Occipital lobe (tissue), 2 donors: ENCODE results near the gene GOLT1B. TPM values are rescaled to one million over a fixed set of nuclear protein-coding genes. Genes with fewer than 3 reads are reported as not detected.
"Not testable (repeated sequence)": the region's sequence is repeated elsewhere in the genome, so short reads cannot be mapped to it uniquely, and the experiment has no call there.

Experiments used
- DNase-seq: peaks from one replicate; lab custom pipeline; 2025; lab: John Stamatoyannopoulos, UW
- total RNA-seq: library from RNA; depleted of rRNA; stranded (reverse); fragments of >200 nt; gene quantifications from one replicate; pipeline ENCODE4 v1.2.3, GENCODE V29; 2014

Gene GOLT1B, protein sequence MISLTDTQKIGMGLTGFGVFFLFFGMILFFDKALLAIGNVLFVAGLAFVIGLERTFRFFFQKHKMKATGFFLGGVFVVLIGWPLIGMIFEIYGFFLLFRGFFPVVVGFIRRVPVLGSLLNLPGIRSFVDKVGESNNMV
- 48.7 TPM for total RNA-seq

DNA sequence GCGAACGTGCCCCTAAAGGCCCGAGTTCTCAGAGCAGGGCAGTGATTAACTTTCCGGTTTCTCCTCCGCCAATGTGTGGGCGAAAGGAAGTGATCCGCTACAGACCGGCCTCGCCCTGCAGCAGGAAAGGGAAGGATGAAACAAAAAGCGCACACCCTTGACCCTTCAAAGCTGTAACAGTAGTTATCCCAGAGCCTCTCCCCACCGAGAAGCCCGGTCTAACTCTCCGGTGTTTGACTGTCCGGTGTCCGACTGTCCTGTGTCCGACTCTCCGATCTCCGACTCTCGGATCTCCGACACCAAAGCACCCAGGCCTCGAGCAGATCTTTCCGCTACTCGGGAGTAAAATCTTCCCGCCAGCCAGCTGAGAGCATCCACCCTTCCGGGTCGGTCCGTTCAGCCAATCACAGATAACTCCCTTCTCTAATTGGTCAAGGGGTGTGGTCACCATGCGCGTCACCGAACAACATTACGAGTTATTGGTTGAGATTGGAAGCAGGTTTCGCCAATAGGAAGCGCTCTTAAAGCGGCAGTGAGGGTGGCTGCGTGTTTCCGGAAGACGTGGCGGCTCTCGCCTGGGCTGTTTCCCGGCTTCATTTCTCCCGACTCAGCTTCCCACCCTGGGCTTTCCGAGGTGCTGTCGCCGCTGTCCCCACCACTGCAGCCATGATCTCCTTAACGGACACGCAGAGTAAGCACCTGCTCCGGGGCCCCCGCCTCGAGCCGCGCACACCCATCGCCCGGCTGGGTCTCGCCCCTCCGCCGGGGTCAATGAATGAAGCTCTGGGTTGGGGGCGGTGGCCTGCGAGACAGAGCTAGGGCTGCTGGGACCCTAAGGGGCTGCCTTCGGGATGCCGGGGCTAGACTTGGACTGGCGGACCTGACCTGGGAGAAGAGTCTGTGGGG, at the start of gene GOLT1B, which contains the start of gene RECQL:
Gene GOLT1B (plus strand): TSS at position 532 of the 906 bp plus-strand sequence. CDS start 135 bp downstream, at position 667.
Gene RECQL (minus strand): TSS at position 378 of the 906 bp plus-strand sequence. CDS start 2,065 bp downstream, outside the sequence.
- peak; percentile 93 for DNase-seq

DNA sequence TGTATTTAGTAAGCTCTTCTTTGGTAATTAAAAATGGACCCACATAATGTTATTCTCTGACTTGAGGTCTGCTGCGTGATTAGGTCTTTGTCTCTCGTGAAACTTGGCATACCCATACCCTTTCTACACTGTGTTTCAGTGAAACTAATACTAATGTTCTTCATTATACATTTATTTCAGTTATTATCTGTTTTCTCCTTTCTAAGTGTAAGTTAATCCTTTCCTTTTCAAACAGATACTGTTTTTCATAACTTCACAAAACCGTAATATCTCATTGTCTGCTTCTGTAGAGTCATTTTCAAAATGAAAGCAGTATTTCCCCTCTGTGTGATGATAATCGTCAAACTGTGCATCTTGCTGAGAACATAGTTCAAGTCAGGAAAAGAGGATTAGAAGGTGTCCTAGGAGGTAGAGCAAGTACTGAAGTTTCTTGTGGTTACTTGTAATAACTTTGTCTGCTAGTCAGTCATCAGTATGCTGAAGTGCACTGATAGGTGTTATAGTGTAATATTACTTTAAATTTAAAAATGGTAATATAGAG, 48.2 kb upstream of the GOLT1B start:
- DNase-seq = no peak

DNA sequence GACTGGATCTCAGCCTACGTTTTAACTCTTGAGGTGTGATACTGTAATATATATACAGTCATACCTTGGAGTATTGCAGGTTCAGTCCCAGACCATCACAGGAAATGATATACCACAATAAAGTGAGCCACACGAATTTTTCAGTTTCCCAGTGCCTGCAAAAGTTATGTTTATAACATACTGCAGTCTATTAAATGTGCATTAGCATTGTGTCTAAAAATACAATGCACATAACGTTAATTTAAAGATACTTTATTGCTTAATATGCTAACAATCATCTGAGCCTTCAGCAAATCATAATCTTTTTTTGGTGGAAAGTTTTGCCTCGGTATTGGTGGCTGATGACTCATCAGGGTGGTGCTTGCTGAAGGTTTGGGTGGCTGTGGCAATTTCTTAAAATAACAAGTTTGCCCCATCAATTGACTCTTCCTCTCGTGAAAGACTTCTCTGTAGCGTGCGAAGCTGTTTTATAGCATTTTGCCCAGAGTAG, 45.3 kb upstream of the GOLT1B start:
- no peak for DNase-seq

DNA sequence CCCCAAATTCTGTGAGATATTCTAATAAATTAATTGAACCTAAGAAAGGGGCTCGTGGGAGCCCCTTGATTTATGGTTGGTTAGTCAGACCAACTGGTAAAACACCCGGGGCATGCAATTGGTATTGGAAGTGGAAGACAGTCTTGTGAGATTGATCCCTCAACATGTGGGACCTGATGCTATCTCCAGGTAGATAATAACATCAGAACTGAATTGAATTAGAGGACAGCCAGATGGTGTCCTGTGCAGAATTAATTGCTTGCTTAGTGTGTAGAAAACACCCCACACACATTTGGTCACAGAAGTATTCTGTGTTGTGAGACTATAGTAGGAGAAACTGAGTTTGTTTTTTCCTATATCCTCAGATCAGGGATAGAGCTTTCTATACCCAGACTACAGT, 42.1 kb upstream of the GOLT1B start:
- DNase-seq = no peak

DNA sequence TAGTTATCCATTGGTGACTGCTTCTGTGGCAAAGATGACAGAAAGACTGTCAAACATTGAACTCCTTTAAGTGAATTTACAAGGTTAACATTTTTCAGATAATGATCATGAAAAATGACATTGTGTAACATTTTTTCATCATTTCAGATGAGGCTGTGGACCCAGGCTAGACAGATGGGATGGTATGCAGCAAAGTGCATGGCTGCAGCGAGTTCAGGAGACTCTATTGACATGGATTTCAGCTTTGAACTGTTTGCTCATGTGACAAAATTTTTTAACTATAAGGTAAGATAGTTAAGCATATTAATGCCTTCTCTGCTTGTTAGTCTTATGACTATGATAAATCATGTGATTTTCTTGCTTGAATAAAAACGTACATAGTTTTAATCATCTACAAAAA, 34.3 kb upstream of the GOLT1B start:
- DNase-seq = not testable (repeated sequence)

DNA sequence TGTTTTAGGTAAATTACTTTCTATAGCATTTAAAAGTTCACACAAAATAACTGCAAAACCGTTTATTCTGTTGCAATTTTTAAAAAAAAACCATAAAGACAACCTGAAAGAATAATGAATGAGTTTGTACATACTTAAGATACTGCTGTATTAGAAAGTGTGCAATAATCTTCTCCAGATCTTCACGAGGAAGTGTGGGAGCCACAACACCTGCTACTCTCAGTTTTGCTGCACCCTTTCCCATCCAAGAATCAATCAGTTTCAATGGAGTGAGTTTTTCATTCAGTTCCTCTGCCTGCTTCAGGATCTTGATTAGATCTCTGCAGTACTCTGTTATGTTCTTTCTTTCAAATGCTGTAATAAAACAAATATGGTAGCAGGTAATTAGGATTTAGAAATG, 30.3 kb upstream of the GOLT1B start:
- DNase-seq = no peak

DNA sequence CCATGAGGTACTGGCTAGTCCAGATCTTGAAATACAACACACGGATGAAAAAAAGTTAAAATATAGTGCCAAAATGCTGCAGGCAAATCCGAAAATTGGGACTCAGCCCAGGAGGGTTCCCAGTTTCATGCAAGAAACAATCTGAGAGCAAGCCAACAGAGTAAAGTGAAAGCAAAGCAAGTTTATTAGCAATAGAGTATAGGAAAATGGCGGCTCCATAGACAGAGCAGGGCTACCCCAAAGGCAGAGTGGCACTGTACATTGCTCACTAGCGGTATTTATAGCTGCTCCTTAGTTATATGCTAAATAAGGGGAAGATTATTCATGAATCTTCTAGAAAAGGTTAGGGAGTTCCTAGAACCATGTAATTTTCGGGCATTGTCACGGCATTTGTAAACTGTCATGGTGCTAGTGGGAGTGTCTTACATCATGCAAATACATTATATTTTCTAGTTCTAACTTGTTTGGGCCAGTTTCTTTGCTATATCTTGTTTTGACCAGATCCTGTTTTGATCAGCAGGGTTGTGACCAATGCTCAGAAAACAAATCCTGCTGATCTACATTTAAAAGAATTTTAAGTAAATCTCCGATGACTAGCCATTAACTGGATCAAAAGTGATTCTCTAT, 29.3 kb upstream of the GOLT1B start:
- DNase-seq = peak; percentile 0

DNA sequence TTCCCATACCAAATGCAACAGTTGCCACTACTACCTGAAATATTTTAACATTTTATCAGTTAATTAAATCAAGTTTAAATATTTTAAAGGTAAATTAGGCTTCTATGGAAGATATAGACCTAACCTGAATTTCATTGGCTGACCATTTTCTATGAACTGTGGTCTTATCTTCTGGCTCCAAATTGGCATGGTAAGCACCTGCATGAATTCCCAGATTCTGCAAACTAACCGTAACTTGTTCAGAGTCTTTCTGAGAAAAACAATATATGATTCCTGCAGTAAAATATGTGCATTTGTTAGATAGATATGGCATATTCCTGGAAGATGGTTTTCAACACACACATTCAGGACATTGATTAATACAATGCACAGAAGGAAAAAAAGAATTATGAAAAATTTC, 26.0 kb upstream of the GOLT1B start:
- DNase-seq = no peak

DNA sequence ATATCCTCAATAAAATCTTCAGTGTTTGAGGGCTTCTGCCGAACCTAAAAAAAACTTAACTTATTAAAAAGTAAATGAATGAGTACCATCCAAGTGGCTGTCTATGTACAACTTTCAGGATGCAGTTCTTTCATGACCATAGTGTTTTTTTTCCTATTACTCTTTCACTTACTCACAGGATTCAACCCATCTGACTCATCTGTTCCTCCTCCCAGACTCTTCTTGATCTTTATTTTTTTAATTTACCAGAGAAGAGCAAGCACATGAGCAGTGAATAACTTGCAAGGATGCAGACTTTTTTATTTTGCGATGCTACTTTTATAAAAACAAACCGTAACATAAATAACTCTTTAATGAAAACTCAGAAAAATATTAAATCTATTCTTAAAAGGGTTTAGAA, 24.6 kb upstream of the GOLT1B start:
- DNase-seq = no peak

DNA sequence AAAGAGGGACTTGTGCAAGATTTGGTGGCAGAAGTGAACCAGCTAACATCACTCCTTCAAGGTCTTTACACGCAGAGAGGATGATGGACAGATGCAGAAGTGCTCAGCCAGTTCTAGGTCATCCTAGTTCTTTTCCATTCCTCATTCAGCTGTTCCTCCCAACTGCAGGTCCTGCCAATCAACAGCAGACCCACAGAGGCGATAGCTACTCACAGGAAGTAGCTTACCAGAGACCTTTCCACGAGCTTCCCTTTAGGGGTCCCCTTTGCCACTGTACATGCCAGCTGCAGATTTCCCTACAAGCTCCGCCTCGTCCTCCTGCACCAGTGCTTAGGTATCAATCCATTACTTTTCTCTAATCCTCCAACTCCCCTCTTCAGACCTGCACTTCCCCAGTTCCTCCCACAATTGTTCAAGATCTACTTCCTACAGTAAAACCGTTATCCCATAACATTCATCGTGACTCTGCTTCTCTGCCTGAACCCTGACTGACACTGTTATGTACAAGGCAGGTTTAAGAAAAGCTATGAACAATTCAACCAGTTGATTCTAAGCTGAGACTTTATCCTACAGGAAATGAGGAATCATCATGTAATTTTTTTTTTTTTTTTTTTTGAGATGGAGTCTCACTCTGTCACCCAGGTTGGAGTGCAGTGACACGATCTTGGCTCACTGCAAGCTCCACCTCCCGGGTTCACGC, 22.7 kb upstream of the GOLT1B start:
- no peak for DNase-seq

DNA sequence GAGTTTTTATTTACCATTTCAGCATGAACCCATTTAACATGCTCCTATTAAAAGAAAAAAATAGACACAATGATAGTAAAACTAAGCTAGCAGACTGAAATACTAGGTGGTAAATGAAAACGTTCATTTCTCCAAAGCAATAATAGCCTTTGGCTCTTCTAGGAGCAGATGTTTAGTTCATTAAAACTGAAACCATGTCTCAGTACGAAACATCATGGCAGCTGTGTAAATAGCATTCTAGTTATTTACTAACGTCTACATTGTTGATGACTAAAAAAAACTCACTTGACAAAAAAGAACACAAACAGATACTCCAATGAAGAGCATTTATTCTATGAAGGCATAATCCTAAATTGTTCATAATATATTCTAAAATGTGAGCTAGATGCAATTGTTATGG, 18.1 kb upstream of the GOLT1B start:
- DNase-seq = no peak

DNA sequence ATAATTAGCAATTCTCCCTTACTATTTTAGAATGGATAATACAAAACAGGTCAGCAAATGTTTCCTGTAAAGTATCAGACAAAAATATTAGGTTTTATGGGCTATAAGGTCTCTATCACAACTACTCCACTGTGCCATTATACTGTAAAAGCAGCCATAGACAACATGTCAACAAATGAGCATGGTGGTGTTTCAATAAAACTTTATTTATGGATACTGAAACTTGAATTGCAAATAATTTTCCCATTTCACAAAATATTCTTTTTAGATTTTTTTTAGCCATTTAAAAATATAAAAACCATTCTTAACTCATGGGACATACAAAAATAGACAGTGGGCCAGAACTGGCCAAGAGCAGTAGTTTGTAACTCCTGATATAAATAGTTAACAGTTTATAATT, 15.6 kb upstream of the GOLT1B start:
- DNase-seq = no peak

DNA sequence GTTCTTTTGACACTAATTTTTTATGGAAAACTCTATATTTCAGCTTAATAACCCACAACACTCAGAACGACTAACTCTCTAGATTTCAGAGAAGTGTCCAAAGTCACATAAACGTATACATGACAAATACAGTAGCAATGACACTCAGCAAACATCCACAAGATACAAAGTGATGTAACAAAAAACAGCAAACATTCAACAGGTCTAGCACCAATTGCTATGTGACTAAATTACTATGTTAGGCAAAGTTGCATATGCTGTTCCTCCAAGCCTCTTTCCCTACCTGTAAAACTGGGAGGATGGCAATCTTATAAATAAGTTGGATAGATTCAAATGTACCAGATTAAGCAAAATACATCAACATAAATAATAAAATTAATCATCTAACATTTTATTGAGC, 1.8 kb upstream of the GOLT1B start:
- no peak for DNase-seq

DNA sequence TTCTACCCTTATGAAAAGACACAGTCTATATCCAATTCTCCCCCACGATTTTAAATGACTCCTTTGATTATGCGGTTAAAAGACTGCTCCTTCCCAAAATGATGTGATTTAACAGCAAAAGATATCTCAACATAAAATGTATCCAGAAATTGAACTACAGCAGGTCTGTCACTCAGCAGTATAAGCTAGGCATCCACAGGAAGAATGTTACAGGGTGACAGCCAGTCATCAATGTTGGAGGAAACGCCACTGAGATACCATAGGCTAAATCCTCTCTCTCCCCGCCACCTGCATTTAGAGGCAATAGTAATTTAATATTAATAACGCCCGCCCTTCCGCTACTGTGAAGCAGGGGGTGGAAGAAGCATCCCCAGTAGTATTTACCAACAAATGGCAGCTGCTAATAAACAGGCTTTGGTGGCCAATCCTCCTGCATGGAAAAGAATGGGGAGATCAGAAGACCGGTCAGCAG, 767 bp upstream of the GOLT1B start:
- no peak for DNase-seq

DNA sequence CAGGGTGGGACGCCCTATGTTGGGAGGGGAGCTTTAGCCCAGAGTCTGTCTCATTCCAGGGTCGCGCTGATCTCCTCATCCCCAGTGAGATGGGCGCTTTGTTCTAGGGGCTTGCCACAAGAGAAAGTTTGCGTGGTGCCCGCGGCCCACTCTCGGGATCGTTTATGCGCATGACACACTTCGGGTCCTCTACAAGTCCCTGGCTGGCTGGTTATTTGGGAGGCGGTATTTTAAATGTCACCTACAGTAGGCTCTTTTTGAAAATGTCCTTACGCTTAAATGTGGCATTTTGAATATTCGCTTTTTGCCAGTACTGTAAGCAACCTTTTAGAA, 541 bp downstream of the GOLT1B start:
- DNase-seq = peak; percentile 12

DNA sequence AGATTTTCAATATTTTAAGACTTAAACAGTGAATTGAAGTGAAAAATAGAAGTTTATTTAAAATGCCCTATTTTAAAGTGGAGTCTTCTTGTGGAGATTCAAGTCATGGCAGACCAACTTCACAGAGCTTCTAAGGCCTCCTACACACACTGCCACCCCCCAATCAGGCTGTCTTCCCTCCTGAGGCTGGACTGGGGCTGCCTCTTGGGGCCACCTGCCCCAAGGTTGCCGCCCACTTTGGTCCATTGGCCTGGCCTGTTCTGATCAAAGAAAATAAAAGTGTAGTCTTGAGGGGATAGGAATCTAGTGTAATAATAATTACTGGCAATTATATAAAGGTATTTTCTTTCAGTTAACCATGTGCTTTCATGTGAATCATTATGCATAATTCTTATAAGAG, 1.3 kb downstream of the GOLT1B start:
- no peak for DNase-seq

DNA sequence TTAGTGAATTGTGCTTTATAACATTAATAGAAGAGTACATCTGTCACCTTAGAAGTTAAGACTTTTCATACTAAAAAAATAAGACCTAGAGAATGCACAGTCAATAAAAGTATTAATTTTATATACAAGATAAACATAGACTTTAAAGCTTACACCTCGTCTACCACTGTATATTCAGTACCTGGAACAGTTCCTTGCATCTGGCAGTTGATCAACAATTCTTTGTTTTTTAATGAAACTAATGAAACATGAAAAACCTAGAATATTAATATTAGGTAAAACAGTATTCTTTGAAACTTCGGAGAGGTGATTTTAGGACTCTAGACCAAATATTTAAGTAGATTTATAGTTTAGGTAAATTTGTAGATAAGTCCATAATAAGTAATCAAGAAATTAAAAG, 4.3 kb downstream of the GOLT1B start:
- DNase-seq = no peak

DNA sequence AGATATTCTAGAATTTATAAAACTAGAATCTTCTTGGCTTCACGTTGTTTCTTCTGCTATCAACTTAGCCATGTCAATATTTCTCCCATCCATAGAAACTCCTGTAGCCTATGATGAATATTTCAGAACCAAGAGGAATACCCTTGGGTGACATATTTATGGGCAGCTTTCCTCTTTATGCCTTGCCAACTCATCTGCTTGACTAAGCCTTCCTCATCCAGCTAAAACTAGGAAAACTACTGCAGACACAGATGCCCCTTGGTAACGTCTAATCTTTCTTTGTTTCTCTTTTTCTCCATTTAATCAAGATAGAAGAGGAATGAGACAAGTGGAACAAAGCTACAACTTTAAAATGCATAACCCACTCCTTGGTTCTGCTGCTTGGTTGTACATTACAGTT, 6.3 kb downstream of the GOLT1B start:
- no peak for DNase-seq

DNA sequence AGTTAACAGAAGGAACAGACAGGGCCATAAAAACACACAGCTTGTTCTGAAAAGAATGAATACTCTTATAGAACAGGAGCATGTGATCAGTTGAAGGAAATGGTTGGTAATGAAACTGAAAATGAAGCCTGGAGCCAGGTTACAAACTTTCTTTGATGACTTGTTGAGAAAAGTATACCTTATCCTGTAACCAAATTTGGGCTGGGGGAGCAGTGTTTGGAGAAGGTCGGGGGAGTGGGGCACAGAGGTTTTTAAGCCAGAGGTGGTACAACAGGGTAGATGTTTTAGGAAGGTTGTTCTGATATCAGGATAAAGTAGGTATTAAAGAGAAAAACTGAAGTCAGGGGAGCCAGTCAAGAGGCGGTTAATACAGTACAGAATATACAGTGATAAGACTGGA, 8.2 kb downstream of the GOLT1B start:
- no peak for DNase-seq

DNA sequence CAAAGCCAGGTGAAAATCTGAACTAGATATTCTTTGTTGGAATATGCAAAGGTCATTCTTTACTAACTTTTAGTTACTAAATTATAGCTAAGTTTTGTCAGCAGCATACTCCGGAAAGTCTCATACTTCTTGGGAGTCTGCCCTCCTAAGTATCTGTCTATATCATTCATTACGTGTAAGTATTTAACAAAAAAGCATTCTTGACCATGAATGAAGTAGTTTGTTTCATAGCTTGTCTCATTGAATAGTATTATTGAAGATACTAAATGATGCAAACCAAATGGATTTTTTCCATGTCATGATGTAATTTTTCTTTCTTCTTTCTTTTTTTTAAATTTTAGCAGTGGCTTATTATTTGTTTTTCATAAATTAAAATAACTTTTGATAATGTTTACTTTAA, 14.7 kb downstream of the GOLT1B start:
- DNase-seq = no peak

DNA sequence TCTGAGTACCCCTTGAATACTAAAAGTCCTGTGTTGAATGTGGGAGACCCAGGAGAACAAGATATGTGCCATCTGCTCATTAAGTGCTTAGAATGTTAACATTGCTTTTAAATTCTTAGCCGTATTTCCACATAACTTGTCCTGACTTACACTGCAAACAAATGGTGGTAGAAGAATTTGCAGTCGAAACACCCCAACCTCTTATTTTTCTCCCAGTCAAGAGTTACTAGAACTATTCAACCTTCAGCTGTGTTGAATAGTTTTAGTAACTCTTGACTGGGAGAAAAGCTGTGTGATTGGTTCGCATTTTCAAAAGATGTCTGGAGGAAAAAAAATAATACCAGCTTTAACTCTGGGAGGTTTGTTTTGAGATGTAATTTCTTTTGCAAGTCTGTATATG, 16.9 kb downstream of the GOLT1B start:
- DNase-seq = no peak

DNA sequence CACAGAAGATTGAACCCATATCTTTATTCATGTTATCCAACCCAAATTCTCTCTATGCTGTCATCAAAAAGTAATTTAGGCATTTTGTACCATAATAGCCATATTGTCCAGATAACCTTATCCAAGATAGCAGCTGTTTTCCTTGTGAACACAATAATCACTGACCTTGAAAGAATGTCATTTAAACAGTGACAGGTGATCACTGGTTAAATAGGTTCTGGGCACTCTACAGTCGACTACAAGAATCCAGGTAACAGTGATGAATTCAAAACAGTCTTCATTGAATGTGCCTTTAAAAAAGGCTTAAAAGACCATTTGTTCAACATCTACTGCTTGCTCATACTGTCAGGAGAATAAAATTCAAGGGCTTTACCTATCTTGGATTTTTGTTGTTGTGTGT, 20.0 kb downstream of the GOLT1B start:
- no peak for DNase-seq
